ENCODE measurements around the gene SERINC2. TPM values are rescaled to one million over a fixed set of nuclear protein-coding genes. Genes with fewer than 3 reads are reported as not detected.
A peak's percentile ranks its signal among the peaks of the same experiment; 100 is the strongest.
"Not testable (repeated sequence)": the region's sequence is repeated elsewhere in the genome, so short reads cannot be mapped to it uniquely, and the experiment has no call there.

Gene SERINC2
- total RNA-seq, 1 donor from 2014 or later: 5.9 TPM

DNA sequence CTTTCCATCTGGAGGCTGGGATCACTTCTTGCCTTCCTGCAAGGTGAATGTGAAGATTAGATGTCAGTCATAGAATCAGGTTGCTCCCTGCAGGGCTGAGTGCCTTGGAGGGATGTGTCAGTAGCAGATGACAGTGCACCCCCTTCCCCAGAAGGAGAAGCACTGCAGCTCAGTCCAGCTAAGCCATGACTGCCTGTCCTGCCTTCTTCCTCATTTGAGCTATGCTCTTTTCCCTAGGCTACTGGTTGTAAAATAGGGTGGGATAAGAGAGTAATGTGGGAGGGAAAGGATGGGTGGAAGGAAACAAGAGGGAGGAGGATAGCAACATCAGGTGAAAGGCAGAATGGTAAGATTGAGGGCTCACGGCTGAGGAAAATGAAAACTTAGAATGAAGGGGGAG lies 29.0 kb upstream of the SERINC2 start:
- no peak for DNase-seq (ENCODE audit: low read depth in 2 of 2)

DNA sequence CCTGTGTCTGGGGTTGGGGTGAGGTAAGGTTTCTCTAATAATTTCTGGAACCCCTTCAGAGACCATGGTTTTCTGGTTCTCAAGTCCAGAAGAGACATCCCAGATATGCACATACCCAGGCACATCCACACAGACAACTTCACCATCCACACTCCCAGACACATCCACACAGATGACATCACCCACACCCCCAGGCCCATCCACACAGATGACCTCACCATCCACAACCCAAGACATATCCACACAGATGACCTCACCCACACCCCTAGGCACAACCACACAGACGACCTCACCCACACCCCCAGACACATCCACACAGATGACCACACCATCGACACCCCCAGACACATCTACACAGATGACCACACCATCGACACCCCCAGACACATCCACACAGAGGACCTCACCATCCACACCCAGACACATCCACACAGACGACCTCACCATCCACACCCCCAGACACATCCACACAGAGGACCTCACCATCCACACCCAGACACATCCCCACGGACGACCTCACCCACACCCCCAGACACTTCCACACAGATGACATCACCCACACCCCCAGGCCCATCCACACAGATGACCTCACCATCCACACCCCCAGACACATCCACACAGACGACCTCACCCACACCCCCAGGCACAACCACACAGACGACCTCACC lies 26.3 kb upstream of the SERINC2 start:
- DNase-seq (ENCODE audit: low read depth in 2 of 2): not testable (repeated sequence)

DNA sequence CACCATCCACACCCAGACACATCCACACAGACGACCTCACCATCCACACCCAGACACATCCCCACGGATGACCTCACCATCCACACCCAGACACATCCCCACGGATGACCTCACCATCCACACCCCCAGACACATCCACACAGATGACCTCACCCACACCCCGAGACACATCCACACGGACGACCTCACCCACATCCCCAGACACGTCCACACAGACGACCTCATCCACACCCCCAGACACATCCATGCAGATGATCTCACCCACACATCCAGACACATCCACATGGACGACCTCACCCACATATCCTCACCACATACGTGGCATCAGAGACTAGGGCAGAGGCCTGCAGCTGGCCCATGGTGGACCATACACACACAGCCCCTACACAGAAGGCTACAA lies 25.4 kb upstream of the SERINC2 start:
- DNase-seq (ENCODE audit: low read depth in 2 of 2): no peak

DNA sequence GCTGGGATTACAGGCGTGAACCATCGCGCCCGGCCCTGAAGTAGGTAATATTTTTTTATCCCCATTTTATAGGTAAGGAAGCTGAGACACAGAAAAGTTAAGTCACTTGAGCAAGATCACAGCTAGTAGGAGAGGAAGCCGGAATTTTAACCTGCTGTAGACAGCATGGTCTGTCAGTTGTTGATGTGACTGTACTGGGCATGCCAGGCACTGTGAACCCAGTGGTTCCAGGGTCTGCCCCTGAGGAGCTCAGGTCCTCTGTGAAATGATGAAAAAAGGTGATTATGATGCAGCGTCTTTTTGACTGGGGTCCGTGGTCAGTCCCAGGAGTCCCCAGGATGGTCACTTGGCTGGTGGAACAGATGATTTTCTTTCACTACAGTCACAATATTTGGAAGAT lies 23.4 kb upstream of the SERINC2 start:
- no peak for DNase-seq (ENCODE audit: low read depth in 2 of 2)

DNA sequence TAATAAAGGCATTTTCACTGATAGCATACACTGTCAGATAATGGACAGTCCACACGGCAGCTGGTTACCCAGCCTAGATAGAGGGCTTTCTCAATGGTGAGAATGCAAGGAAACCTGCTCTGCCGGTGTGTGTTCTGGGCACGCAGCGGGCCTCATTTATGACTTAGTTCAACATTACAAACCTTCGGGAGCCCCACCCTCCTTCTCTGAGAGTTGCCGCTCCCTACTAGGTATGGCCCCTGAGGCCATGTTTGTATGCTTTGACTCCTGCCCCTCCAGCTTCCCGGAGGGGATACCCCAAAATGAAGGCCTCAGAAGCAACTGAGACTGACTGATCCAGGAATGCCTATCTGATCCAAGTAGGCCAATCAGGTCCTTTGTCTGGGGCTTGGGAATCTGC lies 22.9 kb upstream of the SERINC2 start:
- no peak for DNase-seq (ENCODE audit: low read depth in 2 of 2)

DNA sequence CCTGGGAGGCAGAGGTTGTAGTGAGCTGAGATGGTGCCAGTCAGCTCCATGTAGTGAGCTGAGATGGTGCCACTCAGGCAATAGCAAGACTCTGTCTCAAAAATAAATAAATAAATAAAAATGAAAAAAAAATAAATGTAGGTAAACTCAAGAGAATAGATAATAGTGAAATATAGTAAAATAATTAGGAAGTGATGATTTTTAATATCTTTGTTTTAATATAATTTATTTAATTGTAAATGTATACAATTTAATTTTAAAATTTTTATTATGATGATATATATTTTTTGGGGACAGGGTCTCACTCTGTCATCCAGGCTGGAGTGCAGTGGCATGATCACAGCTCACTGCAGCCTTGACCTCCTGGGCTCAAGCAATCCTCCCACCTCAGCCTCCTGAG lies 19.6 kb upstream of the SERINC2 start:
- no peak for DNase-seq (ENCODE audit: low read depth in 2 of 2)

DNA sequence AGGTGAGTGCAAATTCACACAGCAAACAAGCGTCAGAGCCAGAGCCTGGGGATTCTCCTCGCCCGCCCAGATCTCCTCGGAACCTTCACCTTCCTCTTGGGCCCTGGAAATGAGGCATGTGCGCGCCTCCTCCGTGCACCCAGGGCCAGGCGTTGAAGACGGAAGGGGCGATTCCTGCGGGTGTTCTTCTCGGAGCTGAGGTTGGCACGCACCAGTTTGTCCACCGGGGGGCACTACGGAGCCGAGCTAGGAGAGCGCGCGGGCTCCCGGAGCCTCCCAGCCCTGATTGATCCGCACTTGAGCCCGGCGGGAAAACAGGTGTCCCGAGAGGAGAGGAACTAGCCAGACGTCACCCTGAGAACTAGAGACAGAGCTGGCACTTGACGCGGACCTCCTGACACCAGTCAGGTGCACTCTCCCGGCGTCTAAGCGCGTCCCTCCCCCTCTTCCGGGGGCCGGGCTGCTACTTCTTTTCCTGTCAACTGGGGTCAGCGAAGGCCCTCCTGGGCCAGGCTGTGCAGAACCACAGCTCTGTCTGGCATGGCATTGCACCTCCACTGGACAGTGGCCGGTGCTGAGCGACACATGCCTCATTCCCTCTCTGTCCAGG lies 18.3 kb upstream of the SERINC2 start:
- peak; percentile 28 to 66 for DNase-seq (ENCODE audit: low read depth in 2 of 2)

DNA sequence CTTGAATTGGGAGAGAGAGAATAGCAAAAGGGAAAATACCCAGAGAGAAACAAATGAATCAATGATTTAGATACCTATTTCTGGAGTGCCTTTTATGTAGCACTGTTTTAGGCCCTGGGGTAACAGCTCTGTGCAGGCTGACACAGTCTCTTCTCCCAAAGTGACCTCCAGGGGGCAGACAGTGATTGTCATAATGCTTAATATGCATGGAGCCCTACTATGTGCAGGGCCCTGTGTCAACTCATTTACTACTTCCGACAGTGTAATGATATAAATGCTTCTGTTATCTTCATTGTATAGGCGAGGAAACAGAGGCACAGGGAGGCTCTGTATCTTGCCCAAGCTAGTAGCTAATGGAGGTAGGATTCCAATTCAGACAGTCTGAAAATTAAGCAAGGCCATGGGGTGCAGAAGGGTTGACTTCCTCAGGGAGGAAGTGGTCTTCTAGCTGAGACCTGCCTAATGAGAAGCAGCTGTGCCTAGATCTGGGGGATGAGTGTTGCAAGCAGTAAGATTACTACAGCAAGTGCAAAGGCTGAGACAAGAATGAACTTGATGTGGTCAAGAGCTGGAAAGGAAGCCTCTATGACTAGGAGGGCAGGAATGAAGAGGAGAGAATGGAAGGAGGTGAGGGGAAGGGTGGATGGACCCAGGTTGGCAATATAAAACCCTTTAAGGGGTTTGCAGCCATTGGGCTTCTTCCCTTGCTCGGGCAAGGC lies 16.2 kb upstream of the SERINC2 start:
- DNase-seq (ENCODE audit: low read depth in 2 of 2): no peak

DNA sequence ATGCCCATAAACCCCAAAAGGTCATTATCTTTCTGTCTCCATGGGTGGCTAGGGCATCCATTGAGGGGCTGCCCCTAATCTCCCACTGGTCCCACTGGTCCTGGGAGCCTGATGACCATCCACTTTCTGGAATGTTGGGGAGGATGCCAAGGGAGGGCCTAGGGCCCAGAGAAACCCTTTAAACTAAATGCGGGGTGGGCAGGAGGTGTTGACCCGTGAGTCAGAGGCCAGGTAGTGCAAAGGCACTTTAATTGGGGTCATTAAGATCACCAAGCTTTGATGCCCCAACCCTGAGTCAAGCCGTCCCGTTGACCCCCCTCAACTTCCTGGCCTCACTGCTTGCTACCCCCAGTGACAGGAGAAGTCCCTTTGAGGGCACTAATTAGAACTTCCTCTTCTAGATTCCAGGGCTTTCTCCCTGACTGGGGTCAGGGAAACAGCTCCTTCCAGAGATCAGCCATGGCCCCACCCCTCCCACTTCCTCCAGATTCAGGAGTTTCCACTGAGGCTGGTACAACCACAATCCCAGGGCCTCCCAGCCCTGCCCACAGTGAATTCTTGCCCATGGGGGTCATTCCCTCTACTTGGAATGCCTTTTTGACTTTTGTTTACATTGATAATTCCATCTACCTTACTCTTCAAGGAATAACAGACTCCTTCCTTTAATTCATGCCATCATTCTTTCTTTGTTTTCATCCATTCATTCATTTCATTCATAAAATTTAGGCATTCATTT lies 15.5 kb upstream of the SERINC2 start:
- DNase-seq (ENCODE audit: low read depth in 2 of 2): no peak

DNA sequence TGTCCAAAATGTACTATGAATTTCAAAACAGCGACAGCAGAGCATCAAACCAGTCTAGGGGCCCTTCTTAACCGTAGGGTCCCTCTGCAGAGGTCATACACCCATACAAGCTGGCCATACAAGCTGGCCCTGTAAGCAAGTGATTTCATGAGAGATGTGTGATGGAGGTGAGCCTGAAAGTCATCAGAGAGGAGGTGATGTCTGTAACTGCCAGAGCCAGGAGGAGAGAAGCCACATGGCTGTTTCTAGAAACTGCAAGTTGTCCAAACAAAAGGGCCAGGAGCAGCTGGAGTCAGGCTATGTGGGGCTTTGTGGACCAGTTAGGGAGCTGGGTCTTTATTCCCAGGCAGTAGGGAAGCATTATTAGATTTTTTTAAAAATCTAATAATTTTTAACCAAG lies 14.8 kb upstream of the SERINC2 start:
- DNase-seq (ENCODE audit: low read depth in 2 of 2): no peak

DNA sequence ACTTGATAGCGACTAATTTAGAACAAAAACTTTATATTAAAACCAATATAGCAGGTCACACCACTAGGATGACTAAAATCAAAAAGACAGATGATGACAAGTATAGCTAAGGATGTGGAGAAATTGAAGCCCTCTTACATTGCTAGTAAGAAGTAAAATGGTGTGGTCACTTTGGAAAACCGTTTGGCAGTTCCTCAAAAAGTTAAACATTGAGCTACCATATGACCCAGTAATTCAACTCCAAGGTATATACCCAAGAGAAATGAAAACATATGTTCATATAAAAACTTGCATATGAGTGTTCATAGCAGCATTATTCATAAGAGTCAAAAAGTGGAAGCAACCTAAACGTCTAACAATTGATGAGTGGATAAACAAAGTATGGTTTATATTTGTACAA lies 13.0 kb upstream of the SERINC2 start:
- no peak for DNase-seq (ENCODE audit: low read depth in 2 of 2)

DNA sequence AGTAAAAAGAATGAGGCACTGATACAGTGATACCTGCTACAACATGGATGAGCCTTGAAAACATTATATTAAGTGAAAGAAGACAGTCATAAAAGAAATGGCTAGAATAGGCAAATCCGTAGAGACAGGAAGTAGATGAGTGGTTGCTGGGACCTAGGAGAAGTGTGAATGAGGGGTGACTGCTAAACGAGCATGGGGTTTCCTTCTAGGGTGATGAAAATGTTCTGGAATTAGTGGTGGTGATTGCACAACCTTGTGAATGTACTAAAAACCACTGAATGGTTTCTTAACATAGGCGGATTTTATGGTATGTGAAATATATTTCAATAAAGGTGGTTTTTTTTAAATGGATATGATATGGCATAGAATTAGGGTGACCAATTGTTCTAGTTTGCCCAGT lies 12.6 kb upstream of the SERINC2 start:
- no peak for DNase-seq (ENCODE audit: low read depth in 2 of 2)

DNA sequence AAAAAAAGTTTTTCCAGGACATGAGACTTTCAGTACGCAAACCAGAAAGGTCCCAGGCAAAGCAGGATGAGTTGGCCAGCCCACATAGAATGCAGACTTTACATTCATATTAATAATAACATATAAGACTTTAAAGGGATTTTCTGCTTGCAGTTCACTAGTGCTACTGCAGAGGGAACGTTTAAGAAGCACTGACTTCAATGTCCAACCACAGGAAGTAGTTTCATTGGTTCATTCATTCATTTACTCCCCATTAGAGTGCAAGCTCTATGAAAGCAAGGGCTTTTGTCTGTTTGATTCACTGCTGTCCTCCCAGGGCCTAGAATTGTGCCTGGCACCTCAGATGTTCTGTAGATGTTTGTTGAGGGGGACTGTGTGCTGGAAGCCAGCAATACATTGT lies 11.8 kb upstream of the SERINC2 start:
- no peak for DNase-seq (ENCODE audit: low read depth in 2 of 2)

DNA sequence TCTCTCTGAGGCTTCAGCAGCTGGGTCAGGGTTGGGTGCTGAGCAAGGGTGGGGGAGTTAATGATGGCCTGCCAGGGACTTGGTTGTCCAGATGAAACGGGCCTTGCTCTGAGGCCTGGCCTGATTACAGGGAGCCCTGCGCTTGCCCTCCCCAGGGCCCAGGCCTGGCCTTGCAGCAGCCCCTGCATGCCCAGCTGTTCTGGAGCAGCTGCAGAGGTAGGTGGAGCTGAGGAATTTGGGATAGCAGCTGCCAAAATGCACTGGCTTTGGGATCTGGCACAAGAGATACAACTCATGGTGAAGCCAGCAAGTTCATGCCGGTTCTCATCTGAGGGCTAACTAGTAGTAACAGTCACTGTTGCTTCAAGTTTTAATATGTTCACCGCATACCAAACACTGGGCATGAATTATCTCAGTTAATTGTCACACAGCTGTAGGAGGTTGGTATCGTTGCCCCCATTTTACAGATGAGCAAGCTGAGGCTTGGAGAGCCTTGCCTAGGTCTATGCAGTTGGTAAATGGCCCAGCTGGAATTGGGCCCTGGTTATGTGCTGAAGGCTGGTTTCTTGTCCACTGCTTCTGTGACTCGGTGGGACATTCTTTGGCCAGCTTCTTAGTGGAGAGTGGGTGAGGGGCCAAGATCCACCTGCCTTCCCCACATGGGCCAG lies 7.3 kb upstream of the SERINC2 start:
- DNase-seq (ENCODE audit: low read depth in 2 of 2): no peak

DNA sequence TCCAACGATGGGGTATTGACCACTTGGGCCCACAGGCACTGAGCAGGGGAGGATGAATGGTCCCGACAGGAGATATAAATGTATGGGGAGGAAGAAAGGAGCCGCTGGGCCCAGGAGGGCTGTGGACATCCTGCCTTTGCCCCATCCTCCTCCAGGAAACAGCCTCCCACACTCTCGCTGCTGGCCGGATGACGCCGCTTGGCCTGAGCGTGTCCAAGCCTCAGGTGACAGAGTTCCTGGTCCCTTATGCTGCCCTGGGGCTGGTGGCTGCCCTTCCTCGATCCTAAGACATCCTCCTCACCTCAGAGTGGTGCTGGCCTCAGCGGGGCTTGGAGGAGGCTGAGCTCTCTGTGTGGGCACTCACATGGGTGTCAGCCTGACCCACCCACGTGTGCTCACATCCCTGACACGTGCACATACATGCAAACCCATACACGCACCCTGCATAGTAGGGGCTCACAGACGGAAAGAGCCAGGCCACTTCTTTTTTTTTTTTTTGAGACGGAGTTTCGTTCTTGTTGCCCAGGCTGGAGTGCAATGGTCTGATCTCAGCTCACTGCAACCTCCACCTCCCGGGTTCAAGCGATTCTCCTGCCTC lies 5.9 kb upstream of the SERINC2 start:
- no peak for DNase-seq (ENCODE audit: low read depth in 2 of 2)

DNA sequence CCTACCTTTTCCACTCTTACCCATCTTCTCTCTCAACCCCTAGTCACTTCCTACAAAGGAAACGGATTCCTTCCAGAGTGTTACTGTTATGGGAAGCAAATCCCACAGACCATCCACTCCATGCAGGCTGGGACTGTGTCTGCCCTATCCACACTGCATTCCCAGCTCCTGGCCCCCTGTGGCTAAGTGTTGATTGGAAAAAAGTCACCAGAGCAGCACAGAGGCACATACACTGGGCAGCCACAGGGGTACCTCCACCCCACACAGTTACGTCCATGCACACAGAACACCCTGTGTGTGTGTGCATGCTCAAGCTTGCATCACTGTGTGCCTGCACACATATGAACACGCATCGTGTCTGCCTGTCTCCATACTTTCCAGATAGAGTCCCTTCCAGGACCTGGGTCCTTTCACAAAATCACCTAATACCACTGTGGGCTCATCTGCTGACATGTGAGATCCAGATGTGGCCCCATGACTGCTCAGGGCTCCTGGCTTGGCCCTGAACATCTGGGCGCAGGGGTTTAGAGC lies 4.2 kb upstream of the SERINC2 start:
- no peak for DNase-seq (ENCODE audit: low read depth in 2 of 2)

DNA sequence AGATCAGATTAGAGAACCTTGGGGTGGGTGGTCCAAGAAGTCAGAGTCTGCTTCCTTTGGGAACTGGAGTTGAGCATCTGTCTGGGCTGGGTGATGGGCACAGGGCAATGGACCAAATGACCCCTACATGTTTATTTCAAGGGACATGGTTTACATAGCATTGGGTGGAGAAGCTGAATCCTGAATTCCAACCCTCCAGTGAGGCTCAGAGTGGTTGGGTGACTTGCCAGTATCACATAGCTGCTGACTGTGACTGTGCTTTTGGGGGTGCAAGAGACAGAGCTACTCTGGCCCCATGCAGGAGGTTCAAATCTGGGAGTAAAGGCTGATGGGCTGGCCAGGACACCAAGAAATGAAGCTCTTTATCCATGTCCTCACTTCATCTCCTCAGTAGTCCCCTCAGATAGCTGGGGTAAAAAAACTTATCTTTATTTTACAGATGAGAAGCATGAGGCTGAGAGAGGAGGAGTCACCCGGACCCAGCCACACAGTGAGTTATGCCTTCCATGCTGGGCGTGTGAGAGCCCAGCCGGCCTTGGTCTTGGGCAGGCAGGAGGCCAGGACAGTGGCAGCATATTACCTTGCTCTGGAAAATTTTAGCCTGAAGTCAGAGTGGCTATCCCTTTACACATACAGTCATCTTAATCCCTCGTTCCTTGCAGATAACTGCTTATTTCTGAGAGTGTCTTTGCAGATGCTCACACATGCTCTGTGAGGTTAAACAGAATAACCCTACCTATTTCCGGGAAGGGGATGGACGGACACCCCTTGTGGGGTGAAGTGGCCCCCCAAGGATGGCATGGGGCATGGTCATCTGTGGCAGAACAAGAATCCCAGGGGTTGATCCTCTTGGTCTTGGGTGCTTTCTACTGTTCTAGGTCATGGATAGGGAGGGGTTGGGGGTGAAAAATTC lies 2.8 kb upstream of the SERINC2 start:
- no peak for DNase-seq (ENCODE audit: low read depth in 2 of 2)

DNA sequence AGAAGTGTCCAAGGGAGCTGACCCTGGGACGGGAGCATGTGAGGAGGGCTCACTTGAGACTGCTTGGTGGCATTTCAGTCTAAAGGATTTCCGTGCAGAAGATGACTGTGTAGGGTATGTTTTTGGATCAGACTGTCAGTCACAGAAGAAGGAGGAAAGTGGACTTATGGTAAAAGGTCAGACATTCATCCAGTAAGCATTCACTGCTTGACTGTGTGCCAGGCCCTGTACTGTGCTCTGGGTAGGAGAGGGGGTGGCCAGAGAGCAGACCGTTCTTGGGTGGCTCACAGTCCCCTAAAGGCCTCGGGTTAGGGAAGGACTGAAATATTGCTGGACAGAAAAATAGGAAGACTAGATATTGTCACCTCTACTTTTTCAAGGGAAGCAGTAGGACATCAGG lies 2.1 kb upstream of the SERINC2 start:
- DNase-seq (ENCODE audit: low read depth in 2 of 2): no peak

DNA sequence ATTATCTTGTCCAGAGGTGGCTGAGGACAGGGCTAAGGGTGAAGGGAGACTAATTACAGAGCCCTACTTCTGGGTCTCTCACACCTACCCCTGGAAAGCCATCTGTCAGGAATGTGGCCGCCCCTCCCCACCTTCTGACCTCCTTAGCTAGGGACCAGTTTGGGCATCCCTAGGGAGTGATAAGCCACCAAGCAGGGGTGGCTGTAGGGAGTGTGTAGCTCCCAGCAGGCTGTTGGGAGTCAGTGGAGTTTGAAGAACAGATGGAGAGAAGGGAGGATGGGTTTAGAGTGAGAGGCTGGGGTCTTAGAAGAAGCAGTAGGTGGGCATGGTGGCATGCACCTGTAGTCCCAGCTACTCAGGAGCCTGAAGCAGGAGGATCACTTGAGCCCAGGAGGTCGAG lies 808 bp upstream of the SERINC2 start:
- DNase-seq (ENCODE audit: low read depth in 2 of 2): no peak

DNA sequence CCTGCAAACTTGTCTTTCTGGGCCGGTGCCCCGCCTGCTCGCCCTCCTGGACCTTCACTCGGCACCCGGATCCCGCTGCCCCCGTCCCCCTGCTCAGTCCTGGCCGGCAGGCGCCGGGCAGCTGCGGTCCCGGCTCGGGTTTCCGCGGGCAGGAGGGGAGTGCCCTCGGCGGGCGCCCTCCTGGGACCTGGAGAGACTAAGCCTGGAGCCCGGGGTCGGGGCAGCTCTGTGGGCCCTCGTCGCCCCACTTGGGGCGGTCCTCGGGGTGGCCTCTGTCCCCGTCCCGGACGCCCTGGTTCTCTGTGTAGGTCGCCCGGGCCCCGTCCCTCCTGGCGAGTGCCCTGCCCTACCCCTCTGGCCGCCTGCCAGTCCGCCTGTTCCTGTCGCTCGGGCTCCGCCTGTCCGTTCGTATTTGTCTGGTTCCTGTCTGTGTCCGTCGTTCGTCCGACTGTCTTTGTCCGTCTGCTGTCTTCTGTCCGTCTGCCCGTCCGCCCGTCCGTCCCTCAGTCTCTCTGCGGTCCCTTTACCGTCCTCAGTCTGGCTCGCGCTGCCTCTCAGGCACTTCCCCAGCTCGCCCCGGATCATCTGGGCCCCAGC lies 490 bp downstream of the SERINC2 start:
- DNase-seq (ENCODE audit: low read depth in 2 of 2): peak; percentile 28 to 62

Measured in dermis microvascular lymphatic vessel endothelial cell (primary cell).